GM12864 (cell line): ENCODE data around the gene DDX28.
"Not testable (repeated sequence)": the region's sequence is repeated elsewhere in the genome, so short reads cannot be mapped to it uniquely, and the experiment has no call there.

ENCODE experiments used
- DNase-seq: peaks from one replicate; pipeline ENCODE4 v3.0.0-alpha.2; 2011; ENCODE audit warnings: low read depth
- H3K4me3 ChIP-seq: 2 replicates; pipeline ENCODE4 v1.5.1; 2011; ENCODE audit warnings: mild to moderate bottlenecking, low read depth, low read length, control low read depth
- CTCF ChIP-seq: IDR thresholded peaks from 2 replicates; pipeline ENCODE4 v1.5.1; 2011; ENCODE audit warnings: low read depth, mild to moderate bottlenecking, moderate library complexity, low read length, control low read depth, inconsistent platforms; ENCODE audit errors: missing control alignments

Gene DDX28

GRCh38 chr16:68005786-68006286, 17.2 kb downstream of the DDX28 start:
- H3K4me3 ChIP-seq = no peak overlapping the region
- no peak for DNase-seq
- no peak for TF ChIP-seq CTCF

- TF ChIP-seq CTCF = no peak
- DNase-seq = no peak
- no peak overlapping the region for H3K4me3 ChIP-seq
These were observed 17.8 kb downstream of the DDX28 start for GRCh38 chr16:68005211-68005610.

- no peak for DNase-seq
- H3K4me3 ChIP-seq = no peak overlapping the region
- TF ChIP-seq CTCF = no peak
These were observed 20.0 kb downstream of the DDX28 start for GRCh38 chr16:68003031-68003430.

- no peak overlapping the region for H3K4me3 ChIP-seq
- no peak for DNase-seq
- no peak for TF ChIP-seq CTCF
These were observed 22.6 kb downstream of the DDX28 start for GRCh38 chr16:68000450-68000849.

GRCh38 chr16:67999985-68000384, 23.0 kb downstream of the DDX28 start:
- TF ChIP-seq CTCF = no peak
- H3K4me3 ChIP-seq = no peak overlapping the region
- DNase-seq = no peak

- peak within 1 kb of the TSS; percentile 6 for H3K4me3 ChIP-seq
- not testable (repeated sequence) for DNase-seq
These were observed 24.0 kb downstream of the DDX28 start, which contains the start of gene DPEP2 for GRCh38 chr16:67998779-67999688. Gene DPEP2, minus strand, starts transcription at chr16:67999484. Its CDS starts 6,272 bp downstream, at chr16:67993212.

- not testable (repeated sequence) for H3K4me3 ChIP-seq, DNase-seq
These were observed 24.7 kb downstream of the DDX28 start for GRCh38 chr16:67998231-67998778.

GRCh38 chr16:67996666-67997065, 26.4 kb downstream of the DDX28 start:
- TF ChIP-seq CTCF = no peak
- DNase-seq = no peak
- H3K4me3 ChIP-seq = no peak overlapping the region
